ENCODE results near the gene FNDC8.
A peak's percentile ranks its signal among the peaks of the same experiment; 100 is the strongest.
"Not testable (repeated sequence)": the region's sequence is repeated elsewhere in the genome, so short reads cannot be mapped to it uniquely, and the experiment has no call there.

Gene FNDC8

DNA sequence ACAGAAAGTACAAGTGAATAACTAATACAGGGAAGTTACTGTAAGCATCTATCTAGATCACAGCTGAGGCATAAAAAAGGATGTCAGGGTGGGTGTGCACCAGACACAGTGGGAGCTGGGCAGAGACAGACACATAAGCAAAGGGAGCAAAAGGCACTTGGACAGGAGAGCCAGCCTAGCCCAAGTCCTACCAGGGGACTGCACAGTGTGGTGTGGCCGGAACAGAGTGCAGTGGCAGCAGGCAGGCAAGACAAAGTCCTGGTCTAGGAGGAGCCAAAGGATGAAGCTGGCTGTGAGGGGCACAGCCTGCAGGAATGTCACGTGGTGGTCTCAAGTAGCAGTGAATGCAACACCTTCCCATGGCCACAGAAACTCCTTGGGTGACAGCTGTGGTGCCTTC is 23.6 kb upstream of the FNDC8 start:
- no peak for DNase-seq

GRCh38 chr17:35099908-35100307 is 21.5 kb upstream of the FNDC8 start:
- DNase-seq, result no peak

- no peak for DNase-seq
Measured at GRCh38 chr17:35101036-35101435, 20.4 kb upstream of the FNDC8 start.

DNA sequence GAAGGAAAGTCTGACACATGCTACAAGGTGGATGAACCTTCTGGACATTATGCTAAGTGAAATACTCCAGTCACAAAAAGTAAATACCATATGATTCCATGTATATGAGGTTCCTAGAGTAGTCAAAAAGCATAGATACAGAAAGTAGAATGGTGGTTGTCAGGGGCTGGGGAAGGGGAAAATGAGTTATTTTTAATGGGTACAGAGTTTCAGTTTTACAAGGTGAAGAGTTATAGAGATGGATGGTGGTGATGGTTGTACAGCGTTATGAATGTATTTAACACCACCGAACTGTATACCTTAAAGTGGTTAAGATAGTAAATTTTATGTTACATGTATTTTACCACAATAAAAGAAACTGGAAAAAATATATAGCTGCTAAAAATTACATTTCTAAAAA is 19.7 kb upstream of the FNDC8 start:
- no peak for DNase-seq

- no peak for DNase-seq
Measured at GRCh38 chr17:35103271-35103670, 18.1 kb upstream of the FNDC8 start.

- no peak for DNase-seq
Measured at GRCh38 chr17:35104844-35105450, 16.5 kb upstream of the FNDC8 start.

- not testable (repeated sequence) for DNase-seq
Measured at GRCh38 chr17:35110791-35111190, 10.6 kb upstream of the FNDC8 start.

- DNase-seq, result no peak
Measured at GRCh38 chr17:35116845-35117244, 4.6 kb upstream of the FNDC8 start.

DNA sequence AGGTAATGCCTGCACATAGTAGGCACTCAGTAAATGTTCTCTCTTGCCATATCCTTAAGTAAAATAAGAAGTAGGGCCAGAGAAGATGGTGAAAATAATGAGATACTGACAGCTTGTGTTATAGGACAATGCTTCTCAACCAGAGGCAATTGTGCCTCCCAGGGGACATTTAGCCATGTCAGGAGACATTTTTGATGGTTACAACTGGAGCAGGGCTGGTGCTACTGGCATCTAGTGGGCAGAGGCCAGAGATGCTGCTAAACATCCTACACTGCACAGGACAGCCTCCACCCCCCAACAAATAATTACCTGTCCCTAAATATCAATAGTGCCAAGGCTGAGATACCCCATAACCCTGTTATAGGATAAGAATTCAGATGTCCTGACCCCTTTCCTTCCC is 3.4 kb upstream of the FNDC8 start:
- DNase-seq, result peak; percentile 31

DNA sequence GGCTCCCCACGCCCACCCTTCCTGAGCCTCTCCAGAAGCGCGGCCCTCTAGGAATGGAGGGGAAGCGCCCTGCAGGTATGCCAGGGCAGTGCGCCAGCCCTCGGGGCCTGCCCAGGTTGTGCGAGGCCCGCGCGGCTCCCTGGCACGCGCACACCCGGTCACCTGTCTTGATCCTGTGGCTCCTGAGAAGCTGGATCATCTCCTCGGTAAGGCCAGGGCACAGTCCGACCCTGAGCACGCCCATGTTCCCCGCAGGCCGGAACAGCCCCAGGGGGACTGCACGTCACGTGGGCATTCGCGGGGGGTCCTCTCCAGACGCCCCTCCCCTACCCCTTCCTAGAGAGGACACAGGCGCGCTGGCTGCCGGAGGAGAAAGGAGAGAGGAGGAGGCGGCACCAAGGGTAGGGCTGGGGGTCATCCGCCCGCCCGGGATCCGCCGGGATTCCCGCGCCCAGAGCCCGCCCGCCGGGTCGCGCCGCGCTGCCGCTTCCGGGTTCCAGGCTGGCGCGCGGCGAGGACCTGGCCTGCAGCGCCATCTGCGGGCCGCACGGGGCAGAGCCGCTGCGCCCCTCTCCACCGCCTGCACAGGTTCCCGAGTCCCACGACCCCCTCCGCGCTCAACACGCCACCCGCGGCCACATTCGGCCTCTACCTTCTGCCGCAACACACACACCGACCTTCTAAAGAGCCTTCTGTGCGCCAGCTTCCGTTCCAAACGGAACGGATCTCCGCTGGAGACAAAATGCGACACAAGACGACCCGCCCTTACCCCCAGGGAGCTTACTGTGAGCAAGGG is 1.8 kb upstream of the FNDC8 start, which contains the start of gene RAD51D:
TSS of gene RAD51D (minus strand) at position 491 of the 796 bp plus-strand sequence. CDS start at position 244, 247 bp downstream.
- DNase-seq, result peak; percentile 78

- DNase-seq, result peak; percentile 46
Measured at GRCh38 chr17:35127751-35128514, 6.5 kb downstream of the FNDC8 start.

DNA sequence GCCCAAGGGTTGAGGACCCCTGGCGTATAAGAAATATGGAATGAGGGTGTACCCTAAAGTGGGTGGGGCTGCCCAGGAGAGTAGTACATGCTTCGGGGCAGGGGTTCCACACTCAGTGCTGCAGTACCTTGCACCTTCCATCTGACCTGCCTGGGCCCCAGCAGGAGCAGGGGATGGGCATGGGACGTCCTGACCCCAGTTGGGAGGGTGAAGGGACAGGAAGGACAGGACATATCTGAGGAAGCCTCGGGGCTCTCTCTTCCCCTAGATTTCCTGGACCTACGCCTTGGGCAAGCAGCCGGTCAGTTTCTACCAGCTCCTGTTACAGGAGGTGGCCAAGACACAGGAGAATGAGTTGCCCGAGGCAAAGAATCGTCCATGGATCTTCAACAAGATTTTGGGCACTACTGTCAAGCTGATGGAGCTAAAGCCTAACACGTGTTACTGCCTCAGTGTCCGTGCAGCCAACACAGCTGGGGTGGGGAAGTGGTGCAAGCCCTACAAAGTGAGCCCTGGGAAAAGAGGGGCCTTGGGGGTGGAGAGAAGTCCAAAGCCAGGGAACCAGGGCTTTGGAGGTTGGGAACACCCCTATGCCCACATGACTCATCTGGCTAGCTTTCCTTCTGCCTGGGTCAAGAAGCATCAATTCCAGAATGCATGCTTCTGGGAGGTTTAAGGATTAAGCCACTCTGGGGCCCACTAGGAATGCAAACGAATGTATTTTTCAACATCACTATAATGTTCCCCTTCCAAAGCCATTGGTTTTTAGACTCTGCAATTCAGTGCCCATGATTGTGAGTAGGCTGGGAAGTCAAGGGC is 7.9 kb downstream of the FNDC8 start:
- DNase-seq, result peak; percentile 38

DNA sequence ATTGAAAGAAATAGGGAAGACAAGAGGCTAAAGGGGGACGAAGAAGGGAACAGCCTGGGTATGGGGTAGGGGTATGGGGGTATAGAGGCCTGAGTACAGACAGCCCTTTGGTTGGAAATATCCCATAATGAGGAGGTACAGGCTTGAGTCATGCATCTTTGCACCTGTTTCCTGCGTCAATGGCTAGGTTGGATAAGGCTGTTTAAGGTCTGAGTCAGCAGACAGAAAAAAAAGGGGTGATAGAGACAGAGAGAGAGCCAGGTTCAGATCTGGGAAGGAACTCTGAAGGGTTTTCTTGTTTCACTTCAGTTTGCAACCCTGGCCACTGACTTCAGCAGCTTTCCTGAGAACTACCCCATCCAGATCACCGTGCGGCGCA is 8.5 kb downstream of the FNDC8 start:
- peak; percentile 16 for DNase-seq

- DNase-seq, result no peak
Measured at GRCh38 chr17:35130392-35130791, 9.0 kb downstream of the FNDC8 start.

- no peak for DNase-seq
Measured at GRCh38 chr17:35132099-35132498, 10.7 kb downstream of the FNDC8 start.

- DNase-seq, result no peak
Measured at GRCh38 chr17:35132816-35133550, 11.6 kb downstream of the FNDC8 start.

DNA sequence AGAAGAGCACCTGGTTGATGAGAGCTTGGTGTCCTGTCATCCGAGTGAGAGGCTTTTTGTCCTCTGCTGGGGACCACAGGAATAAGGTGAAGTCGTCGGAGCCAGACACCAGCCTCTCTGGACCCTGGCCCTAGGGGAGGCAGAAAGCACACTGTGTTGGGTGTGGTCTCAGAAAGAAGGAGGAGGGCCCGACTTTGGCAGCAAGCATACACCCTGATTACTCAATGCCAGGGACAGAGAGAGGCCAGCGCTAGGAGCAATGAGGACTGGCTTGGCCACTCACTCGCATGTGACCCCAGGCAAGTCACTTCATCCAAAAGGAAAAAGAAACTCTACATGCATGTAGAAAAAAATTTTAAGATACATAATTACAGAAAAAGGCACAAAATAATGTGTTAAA is 13.9 kb downstream of the FNDC8 start:
- DNase-seq, result no peak

- DNase-seq, result no peak
Measured at GRCh38 chr17:35138218-35138617, 16.8 kb downstream of the FNDC8 start.

DNA sequence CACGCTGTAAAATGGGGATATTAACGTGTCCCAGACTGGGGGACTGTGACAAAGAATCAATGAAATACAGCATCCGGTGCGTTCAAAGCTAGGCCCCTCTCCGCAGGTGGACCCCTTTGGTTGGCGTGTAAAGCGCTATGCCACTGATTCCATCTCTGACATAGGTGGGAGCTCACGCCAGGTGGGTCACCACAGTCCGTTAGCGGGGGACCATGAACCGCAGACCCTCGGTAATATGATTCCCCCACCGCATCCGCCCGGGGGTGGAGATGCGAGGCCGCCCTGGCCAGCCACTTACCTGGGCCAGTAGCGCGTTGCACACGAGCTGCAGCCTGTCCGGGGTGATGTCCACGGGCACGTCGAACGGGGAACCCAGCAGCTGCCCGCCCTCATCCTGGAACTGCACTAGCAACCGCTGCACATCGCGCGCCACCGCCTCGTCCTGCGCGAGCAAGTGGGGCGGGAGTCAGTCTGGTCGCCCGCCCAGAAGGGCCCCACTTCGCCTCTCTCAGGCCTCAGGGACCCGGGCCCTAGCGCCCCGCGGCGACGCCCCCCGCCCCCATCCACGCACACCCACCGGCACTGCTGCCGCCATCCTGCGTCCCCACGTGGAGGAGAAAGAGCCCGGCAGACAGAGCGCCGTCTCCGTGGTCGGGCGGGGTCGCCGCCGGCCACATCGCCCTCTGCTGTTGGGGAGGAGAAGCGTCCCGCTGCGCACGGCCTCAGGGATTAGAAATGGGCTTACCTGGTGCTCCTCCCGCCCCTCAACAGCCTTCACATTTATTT is 20.5 kb downstream of the FNDC8 start, which contains the start of gene NLE1:
TSS of gene NLE1 (minus strand) at position 623 of the 786 bp plus-strand sequence. CDS start at position 595, 28 bp downstream.
- peak; percentile 73 for DNase-seq

DNA sequence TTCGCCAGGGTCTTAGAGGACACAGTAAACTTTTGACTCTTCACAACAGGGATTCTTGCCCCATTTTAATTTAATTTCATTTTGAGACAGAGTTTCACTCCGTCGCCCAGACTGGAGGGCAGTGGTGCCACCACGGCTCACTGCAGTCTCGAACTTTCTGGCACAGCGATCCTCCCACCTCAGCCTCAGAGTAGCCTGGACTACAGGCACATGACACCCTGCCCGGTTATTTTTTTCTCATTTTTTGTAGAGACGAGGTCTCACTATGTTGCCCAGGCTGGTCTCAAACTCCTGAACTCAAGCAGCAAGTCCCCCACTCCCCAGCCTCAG is 21.0 kb downstream of the FNDC8 start:
- no peak for DNase-seq

GRCh38 chr17:35144840-35145239 is 23.4 kb downstream of the FNDC8 start:
- DNase-seq, result no peak
